ENCODE measurements around the gene PSMC4.

PSMC4 gene

GRCh38 chr19:39995794-39996193, 24.8 kb downstream of the PSMC4 start:
- DNase-seq, result peak; percentile 7

GRCh38 chr19:39996218-39996810, 25.3 kb downstream of the PSMC4 start:
- peak; percentile 64 for DNase-seq

- peak; percentile 94 for DNase-seq
Measured at GRCh38 chr19:39996811-39997637, 26.1 kb downstream of the PSMC4 start, which contains the start of gene ZNF546. ZNF546 (plus strand) TSS chr19:39997060; CDS start chr19:39998327, 1,267 bp downstream.

GRCh38 chr19:39997638-39998216, 26.8 kb downstream of the PSMC4 start:
- peak; percentile 17 for DNase-seq

GRCh38 chr19:39998501-39998900, 27.5 kb downstream of the PSMC4 start:
- DNase-seq, result no peak

- peak; percentile 30 for DNase-seq
Measured at GRCh38 chr19:40005691-40006272, 34.8 kb downstream of the PSMC4 start.

- no peak for DNase-seq
Measured at GRCh38 chr19:40006273-40006691, 35.3 kb downstream of the PSMC4 start.

- no peak for DNase-seq
Measured at GRCh38 chr19:40009674-40010073, 38.7 kb downstream of the PSMC4 start.

GRCh38 chr19:40013991-40014390, 43.0 kb downstream of the PSMC4 start:
- no peak for DNase-seq

- no peak for DNase-seq
Measured at GRCh38 chr19:40023969-40024368, 53.0 kb downstream of the PSMC4 start.

GRCh38 chr19:40025938-40026596, 55.1 kb downstream of the PSMC4 start:
- DNase-seq, result no peak

- DNase-seq, result no peak
Measured at GRCh38 chr19:40026597-40026970, 55.6 kb downstream of the PSMC4 start.
